PFSK-1 (cell line): ENCODE measurements around the gene RHBDD2.

Source experiments
- POLR2AphosphoS5 ChIP-seq: IDR thresholded peaks from 2 replicates; pipeline ENCODE4 v1.6.1; 2012; ENCODE audit warnings: low read depth, mild to moderate bottlenecking, control low read depth, low read length, moderate library complexity
- TAF1 ChIP-seq: IDR thresholded peaks from 2 replicates; pipeline ENCODE4 v1.6.1; 2012; ENCODE audit warnings: low read length, control low read depth, borderline replicate concordance; ENCODE audit not compliant: insufficient read depth
- TF ChIP-seq, protein P1 (sequence below), 2 experiments: IDR thresholded peaks; 2 replicates each; pipeline versions ENCODE4 v1.6.1 to v1.8.0; 2011 to 2012; ENCODE audit warnings: low read depth in 2 of 2, low read length in 2 of 2, control low read depth in 1 of 2, inconsistent platforms in 1 of 2, mild to moderate bottlenecking in 1 of 2, moderate library complexity in 1 of 2; ENCODE audit not compliant: insufficient read depth in 1 of 2

GRCh38 chr7:75856536-75856935 is 22.3 kb upstream of the RHBDD2 start:
- TF ChIP-seq POLR2AphosphoS5, result no peak
- TF ChIP-seq TAF1, result no peak
- TF ChIP-seq, protein P1, sequence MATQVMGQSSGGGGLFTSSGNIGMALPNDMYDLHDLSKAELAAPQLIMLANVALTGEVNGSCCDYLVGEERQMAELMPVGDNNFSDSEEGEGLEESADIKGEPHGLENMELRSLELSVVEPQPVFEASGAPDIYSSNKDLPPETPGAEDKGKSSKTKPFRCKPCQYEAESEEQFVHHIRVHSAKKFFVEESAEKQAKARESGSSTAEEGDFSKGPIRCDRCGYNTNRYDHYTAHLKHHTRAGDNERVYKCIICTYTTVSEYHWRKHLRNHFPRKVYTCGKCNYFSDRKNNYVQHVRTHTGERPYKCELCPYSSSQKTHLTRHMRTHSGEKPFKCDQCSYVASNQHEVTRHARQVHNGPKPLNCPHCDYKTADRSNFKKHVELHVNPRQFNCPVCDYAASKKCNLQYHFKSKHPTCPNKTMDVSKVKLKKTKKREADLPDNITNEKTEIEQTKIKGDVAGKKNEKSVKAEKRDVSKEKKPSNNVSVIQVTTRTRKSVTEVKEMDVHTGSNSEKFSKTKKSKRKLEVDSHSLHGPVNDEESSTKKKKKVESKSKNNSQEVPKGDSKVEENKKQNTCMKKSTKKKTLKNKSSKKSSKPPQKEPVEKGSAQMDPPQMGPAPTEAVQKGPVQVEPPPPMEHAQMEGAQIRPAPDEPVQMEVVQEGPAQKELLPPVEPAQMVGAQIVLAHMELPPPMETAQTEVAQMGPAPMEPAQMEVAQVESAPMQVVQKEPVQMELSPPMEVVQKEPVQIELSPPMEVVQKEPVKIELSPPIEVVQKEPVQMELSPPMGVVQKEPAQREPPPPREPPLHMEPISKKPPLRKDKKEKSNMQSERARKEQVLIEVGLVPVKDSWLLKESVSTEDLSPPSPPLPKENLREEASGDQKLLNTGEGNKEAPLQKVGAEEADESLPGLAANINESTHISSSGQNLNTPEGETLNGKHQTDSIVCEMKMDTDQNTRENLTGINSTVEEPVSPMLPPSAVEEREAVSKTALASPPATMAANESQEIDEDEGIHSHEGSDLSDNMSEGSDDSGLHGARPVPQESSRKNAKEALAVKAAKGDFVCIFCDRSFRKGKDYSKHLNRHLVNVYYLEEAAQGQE (IDR thresholded peaks at IDR 0.05; ENCODE audit: insufficient read depth in 1 of 2, low read depth in 2 of 2, low read length in 2 of 2), result no peak
